ENCODE data around the gene DUXB. TPM values are rescaled to one million over a fixed set of nuclear protein-coding genes. Genes with fewer than 3 reads are reported as not detected.
A peak's percentile ranks its signal among the peaks of the same experiment; 100 is the strongest.

The DUXB gene
- total and polyA plus RNA-seq, 2 of the 13 experiments (the other 11 are each of a cell fraction or from before 2014, with no cell fraction given) = not detected

- TF ChIP-seq ZBTB20 (CRISPR knock-in tag; IDR thresholded peaks at IDR 0.05; ENCODE audit: borderline replicate concordance, low read depth) = peak; percentile 57; the same call in 1 of the 2 replicates
- TF ChIP-seq HDAC2 (CRISPR knock-in tag; IDR thresholded peaks at IDR 0.05) = 0 out of 2 replicates have a peak, but pooled peaks have one; percentile 49
- TF ChIP-seq ZNF75D (CRISPR knock-in tag; IDR thresholded peaks at IDR 0.05; ENCODE audit: borderline replicate concordance) = no peak
- TF ChIP-seq PITX1 (CRISPR knock-in tag; IDR thresholded peaks at IDR 0.05) = peak; percentile 52
- peak; percentile 93 for TF ChIP-seq HBP1 (CRISPR knock-in tag; IDR thresholded peaks at IDR 0.05; ENCODE audit: low read depth)
- peak; percentile 93 for TF ChIP-seq ZNF501 (CRISPR knock-in tag; IDR thresholded peaks at IDR 0.05)
- TF ChIP-seq ZNF460 (CRISPR knock-in tag; IDR thresholded peaks at IDR 0.05; ENCODE audit: borderline replicate concordance) = no peak
- TF ChIP-seq GMEB2 (CRISPR knock-in tag; IDR thresholded peaks at IDR 0.05; ENCODE audit: low read depth) = no peak; the same call in 1 of the 2 replicates
- TF ChIP-seq NONO (IDR thresholded peaks at IDR 0.05) = no peak
- peak; percentile 51 for TF ChIP-seq NONO (CRISPR knock-in tag; conservative IDR thresholded peaks at IDR 0.05)
- TF ChIP-seq EZH2 (conservative IDR thresholded peaks at IDR 0.05; ENCODE audit: low read depth, low read length) = no peak
- TF ChIP-seq MLXIP (CRISPR knock-in tag; IDR thresholded peaks at IDR 0.05; ENCODE audit: borderline replicate concordance) = 0 out of 2 replicates have a peak, but pooled peaks have one; percentile 55
- peak; percentile 71; the same call in 1 of the 2 replicates for TF ChIP-seq ZNF543 (CRISPR knock-in tag; IDR thresholded peaks at IDR 0.05)
- TF ChIP-seq, protein P1, sequence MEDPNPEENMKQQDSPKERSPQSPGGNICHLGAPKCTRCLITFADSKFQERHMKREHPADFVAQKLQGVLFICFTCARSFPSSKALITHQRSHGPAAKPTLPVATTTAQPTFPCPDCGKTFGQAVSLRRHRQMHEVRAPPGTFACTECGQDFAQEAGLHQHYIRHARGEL (CRISPR knock-in tag; IDR thresholded peaks at IDR 0.05) = no peak; the same call in 1 of the 2 replicates
- TF ChIP-seq PLRG1 (conservative IDR thresholded peaks at IDR 0.05) = no peak
- TF ChIP-seq RORA (CRISPR knock-in tag; IDR thresholded peaks at IDR 0.05) = no peak
- TF ChIP-seq, protein P2, sequence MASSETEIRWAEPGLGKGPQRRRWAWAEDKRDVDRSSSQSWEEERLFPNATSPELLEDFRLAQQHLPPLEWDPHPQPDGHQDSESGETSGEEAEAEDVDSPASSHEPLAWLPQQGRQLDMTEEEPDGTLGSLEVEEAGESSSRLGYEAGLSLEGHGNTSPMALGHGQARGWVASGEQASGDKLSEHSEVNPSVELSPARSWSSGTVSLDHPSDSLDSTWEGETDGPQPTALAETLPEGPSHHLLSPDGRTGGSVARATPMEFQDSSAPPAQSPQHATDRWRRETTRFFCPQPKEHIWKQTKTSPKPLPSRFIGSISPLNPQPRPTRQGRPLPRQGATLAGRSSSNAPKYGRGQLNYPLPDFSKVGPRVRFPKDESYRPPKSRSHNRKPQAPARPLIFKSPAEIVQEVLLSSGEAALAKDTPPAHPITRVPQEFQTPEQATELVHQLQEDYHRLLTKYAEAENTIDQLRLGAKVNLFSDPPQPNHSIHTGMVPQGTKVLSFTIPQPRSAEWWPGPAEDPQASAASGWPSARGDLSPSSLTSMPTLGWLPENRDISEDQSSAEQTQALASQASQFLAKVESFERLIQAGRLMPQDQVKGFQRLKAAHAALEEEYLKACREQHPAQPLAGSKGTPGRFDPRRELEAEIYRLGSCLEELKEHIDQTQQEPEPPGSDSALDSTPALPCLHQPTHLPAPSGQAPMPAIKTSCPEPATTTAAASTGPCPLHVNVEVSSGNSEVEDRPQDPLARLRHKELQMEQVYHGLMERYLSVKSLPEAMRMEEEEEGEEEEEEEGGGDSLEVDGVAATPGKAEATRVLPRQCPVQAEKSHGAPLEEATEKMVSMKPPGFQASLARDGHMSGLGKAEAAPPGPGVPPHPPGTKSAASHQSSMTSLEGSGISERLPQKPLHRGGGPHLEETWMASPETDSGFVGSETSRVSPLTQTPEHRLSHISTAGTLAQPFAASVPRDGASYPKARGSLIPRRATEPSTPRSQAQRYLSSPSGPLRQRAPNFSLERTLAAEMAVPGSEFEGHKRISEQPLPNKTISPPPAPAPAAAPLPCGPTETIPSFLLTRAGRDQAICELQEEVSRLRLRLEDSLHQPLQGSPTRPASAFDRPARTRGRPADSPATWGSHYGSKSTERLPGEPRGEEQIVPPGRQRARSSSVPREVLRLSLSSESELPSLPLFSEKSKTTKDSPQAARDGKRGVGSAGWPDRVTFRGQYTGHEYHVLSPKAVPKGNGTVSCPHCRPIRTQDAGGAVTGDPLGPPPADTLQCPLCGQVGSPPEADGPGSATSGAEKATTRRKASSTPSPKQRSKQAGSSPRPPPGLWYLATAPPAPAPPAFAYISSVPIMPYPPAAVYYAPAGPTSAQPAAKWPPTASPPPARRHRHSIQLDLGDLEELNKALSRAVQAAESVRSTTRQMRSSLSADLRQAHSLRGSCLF (CRISPR knock-in tag; IDR thresholded peaks at IDR 0.05; ENCODE audit: borderline replicate concordance) = 0 out of 2 replicates have a peak, but pooled peaks have one; percentile 79
- peak; percentile 34; the same call in 1 of the 2 replicates for TF ChIP-seq ARNTL (CRISPR knock-in tag; IDR thresholded peaks at IDR 0.05)
Measured at GRCh38 chr16:75647492-75648264, 53.6 kb downstream of the DUXB start, which contains the start of the genes KARS1 and TERF2IP (continued).
